GM12892 (cell line): ENCODE results near the gene KATNBL1.

Source experiments
- POLR2A ChIP-seq: IDR thresholded peaks from 2 replicates; pipeline ENCODE4 v1.6.1; 2011; ENCODE audit warnings: low read depth, low read length, control low read depth
- POLR2AphosphoS5 ChIP-seq: IDR thresholded peaks from 2 replicates; pipeline ENCODE4 v1.6.1; 2011; ENCODE audit warnings: low read depth, low read length, control low read depth
- TAF1 ChIP-seq: IDR thresholded peaks from 2 replicates; pipeline ENCODE4 v1.6.1; 2011; ENCODE audit warnings: low read depth, mild to moderate bottlenecking, control low read depth, low read length, borderline replicate concordance

DNA sequence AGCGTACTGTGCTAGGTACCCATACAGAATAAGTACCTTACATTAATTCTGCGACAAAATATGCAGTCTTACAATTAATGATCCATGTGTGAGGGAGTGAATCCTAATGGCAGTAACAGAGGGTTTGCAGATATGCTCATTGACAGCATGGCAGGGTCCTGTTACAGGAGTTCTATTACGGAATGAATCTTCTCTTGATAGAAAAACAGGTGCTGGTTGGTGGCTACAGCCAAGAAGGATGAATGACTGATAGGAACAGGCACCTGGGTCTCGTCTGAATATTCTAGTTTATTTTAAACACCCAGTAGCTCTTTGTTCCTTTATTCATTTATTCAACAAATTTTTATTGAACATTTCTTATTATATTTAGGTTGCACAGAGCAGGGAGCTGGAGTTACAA lies 85.2 kb downstream of the KATNBL1 start:
- TF ChIP-seq POLR2A (no peak), POLR2AphosphoS5 (no peak), TAF1 (no peak)
